IMR-90 (cell line): Measurements from ENCODE around the gene KIFC3.

ENCODE experiments used
- FOS ChIP-seq: fragments of 150-350 bp; IDR thresholded peaks from 2 replicates; pipeline ENCODE4 v1.6.1; 2016; ENCODE audit warnings: low read depth, low read length
- MXI1 ChIP-seq: IDR thresholded peaks from 2 replicates; pipeline ENCODE4 v1.6.1; 2012; ENCODE audit warnings: low read depth, mild to moderate bottlenecking, low read length, moderate library complexity, borderline replicate concordance
- RCOR1 ChIP-seq: IDR thresholded peaks from 2 replicates; pipeline ENCODE4 v1.6.1; 2012; ENCODE audit warnings: mild to moderate bottlenecking, low read length, improper control_type of control experiment; ENCODE audit not compliant: insufficient replicate concordance
- SMC3 ChIP-seq: fragments of 150-350 bp; IDR thresholded peaks from 2 replicates; pipeline ENCODE4 v1.6.1; 2016; ENCODE audit warnings: low read depth, mild to moderate bottlenecking, antibody characterized with exemption, low read length, moderate library complexity
- TF ChIP-seq, protein P1 (sequence below): fragments of 150-350 bp; IDR thresholded peaks from 2 replicates; pipeline ENCODE4 v1.6.1; 2016; ENCODE audit warnings: low read depth, mild to moderate bottlenecking, low read length, moderate library complexity, borderline replicate concordance
- TF ChIP-seq, protein P2 (sequence below): conservative IDR thresholded peaks from 2 replicates; pipeline ENCODE4 v1.5.1; 2012; ENCODE audit warnings: mild to moderate bottlenecking, low read depth, low read length, improper control_type of control experiment

DNA sequence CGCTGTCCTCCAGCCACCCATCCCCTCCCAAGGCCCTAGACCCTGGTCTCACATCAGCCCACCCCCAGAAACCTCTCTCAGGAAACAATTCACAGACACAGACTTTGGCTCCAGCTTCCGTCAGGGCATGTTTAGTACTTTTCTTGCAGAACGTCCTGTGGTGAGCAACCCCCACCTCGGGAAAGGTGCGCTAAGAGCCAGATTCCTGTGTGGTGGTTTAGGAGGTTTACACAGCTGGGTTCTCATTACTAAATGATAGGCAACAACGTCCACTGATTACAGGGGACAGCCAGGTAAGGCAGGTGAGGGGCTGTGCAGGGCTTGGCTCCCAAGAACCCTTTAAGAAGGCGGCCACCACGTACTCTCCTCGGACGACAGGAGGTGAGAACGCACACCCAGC, 29.3 kb downstream of the KIFC3 start:
- TF ChIP-seq, protein P1, sequence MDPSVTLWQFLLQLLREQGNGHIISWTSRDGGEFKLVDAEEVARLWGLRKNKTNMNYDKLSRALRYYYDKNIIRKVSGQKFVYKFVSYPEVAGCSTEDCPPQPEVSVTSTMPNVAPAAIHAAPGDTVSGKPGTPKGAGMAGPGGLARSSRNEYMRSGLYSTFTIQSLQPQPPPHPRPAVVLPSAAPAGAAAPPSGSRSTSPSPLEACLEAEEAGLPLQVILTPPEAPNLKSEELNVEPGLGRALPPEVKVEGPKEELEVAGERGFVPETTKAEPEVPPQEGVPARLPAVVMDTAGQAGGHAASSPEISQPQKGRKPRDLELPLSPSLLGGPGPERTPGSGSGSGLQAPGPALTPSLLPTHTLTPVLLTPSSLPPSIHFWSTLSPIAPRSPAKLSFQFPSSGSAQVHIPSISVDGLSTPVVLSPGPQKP = no peak
- TF ChIP-seq, protein P2, sequence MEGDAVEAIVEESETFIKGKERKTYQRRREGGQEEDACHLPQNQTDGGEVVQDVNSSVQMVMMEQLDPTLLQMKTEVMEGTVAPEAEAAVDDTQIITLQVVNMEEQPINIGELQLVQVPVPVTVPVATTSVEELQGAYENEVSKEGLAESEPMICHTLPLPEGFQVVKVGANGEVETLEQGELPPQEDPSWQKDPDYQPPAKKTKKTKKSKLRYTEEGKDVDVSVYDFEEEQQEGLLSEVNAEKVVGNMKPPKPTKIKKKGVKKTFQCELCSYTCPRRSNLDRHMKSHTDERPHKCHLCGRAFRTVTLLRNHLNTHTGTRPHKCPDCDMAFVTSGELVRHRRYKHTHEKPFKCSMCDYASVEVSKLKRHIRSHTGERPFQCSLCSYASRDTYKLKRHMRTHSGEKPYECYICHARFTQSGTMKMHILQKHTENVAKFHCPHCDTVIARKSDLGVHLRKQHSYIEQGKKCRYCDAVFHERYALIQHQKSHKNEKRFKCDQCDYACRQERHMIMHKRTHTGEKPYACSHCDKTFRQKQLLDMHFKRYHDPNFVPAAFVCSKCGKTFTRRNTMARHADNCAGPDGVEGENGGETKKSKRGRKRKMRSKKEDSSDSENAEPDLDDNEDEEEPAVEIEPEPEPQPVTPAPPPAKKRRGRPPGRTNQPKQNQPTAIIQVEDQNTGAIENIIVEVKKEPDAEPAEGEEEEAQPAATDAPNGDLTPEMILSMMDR = no peak
- no peak for TF ChIP-seq MXI1
- no peak for TF ChIP-seq SMC3
- no peak for TF ChIP-seq FOS
- TF ChIP-seq RCOR1 = no peak
